HepG2 (cell line): ENCODE results near the gene GRAMD1B. TPM values are rescaled to one million over a fixed set of nuclear protein-coding genes. Genes with fewer than 3 reads are reported as not detected.

ENCODE experiments used
- CBX2 ChIP-seq, 2 experiments: fragments of 200-600 bp in 1 of 2; sonication (generic); formaldehyde crosslinking in 1 of 2; IDR thresholded peaks; 2 replicates each; pipeline versions ENCODE4 v1.7.0 to v1.8.1; 2018 to 2022; ENCODE audit warnings: low read depth in 2 of 2, low read length in 1 of 2, mild to moderate bottlenecking in 1 of 2, missing genetic modification reagents in 1 of 2
- CEBPZ ChIP-seq: IDR thresholded peaks from 2 replicates; pipeline ENCODE4 v1.6.1; 2012; ENCODE audit warnings: low read length, improper control_type of control experiment
- ETV5 ChIP-seq: IDR thresholded peaks from 2 replicates; pipeline ENCODE4 v1.6.1; 2018; ENCODE audit warnings: missing biosample characterization, missing genetic modification reagents, inconsistent platforms, borderline replicate concordance
- KMT2B ChIP-seq: IDR thresholded peaks from 2 replicates; pipeline ENCODE4 v1.6.1; 2016; ENCODE audit warnings: missing genetic modification reagents, missing compliant biosample characterization
- MZF1 ChIP-seq: sonication (generic); formaldehyde crosslinking; IDR thresholded peaks from 2 replicates; pipeline ENCODE4 v1.8.1; 2023; ENCODE audit warnings: mild to moderate bottlenecking, missing genetic modification reagents, borderline replicate concordance
- POGK ChIP-seq: sonication (generic); formaldehyde crosslinking; conservative IDR thresholded peaks from 2 replicates; pipeline ENCODE4 v1.8.0; 2022; ENCODE audit warnings: mild to moderate bottlenecking, moderate library complexity, missing genetic modification reagents
- SP5 ChIP-seq: IDR thresholded peaks from 2 replicates; pipeline ENCODE4 v1.6.1; 2016; ENCODE audit warnings: low read depth, borderline replicate concordance
- ZNF280D ChIP-seq: sonication (generic); formaldehyde crosslinking; IDR thresholded peaks from 2 replicates; pipeline ENCODE4 v1.5.1; 2020; ENCODE audit warnings: mild to moderate bottlenecking, missing genetic modification reagents
- ZSCAN29 ChIP-seq: sonication (generic); formaldehyde crosslinking; conservative IDR thresholded peaks from 2 replicates; pipeline ENCODE4 v1.4.0; 2020; ENCODE audit warnings: mild to moderate bottlenecking, missing genetic modification reagents
- polyA plus RNA-seq, 8 experiments: library from polyadenylated mRNA; depleted of rRNA in 3 of 8; stranded (reverse) in 7 of 8; unstranded in 1 of 8; fragments of >200 nt; fragmentation: Illumina TruSeq in 4 of 8; extraction: Trizol in 4 of 8; gene quantifications; 2 replicates each; pipeline versions ENCODE4 v1.2.1 to v1.2.3, GENCODE V29; 2011 to 2016; ENCODE audit warnings: low read depth in 4 of 8, missing spikeins in 1 of 8, mixed read lengths in 1 of 8; ENCODE audit not compliant: insufficient read depth in 1 of 8
- total RNA-seq, 5 experiments: library from RNA; depleted of rRNA; stranded (reverse); fragments of >200 nt; fragmentation: Illumina TruSeq; extraction: Trizol; gene quantifications; 2 replicates each; pipeline ENCODE4 v1.2.3, GENCODE V29; 2016; ENCODE audit warnings: low read depth in 1 of 5

GRAMD1B gene
- total and polyA plus RNA-seq, 2 of the 13 experiments (the other 11 are each of a cell fraction or from before 2014, with no cell fraction given), result 0.12 TPM; not detected in 1

GRCh38 chr11:123653827-123654565 lies 223.9 kb downstream of the GRAMD1B start (continued):
- peak; percentile 16; the same call in 1 of the 2 replicates for TF ChIP-seq ZNF280D (CRISPR knock-in tag)
- TF ChIP-seq MZF1, result no peak
- TF ChIP-seq CEBPZ, result no peak
- no peak for TF ChIP-seq KMT2B
- no peak; the same call in 1 of the 2 replicates for TF ChIP-seq SP5 (CRISPR knock-in tag)
- no peak for TF ChIP-seq ZSCAN29
- no peak for TF ChIP-seq CBX2 (IDR thresholded peaks at IDR 0.05; ENCODE audit: low read depth, low read length)
- no peak for TF ChIP-seq CBX2 (CRISPR knock-in tag; IDR thresholded peaks at IDR 0.05; ENCODE audit: low read depth)
- 0 out of 2 replicates have a peak, but pooled peaks have one; percentile 17 for TF ChIP-seq ETV5 (CRISPR knock-in tag)
- no peak; the same call in 1 of the 2 replicates for TF ChIP-seq POGK
